OCI-LY3 (cell line): ENCODE measurements around the gene WDR93.

Source experiments
- H2AFZ ChIP-seq: fragments of 200-600, 300-600 bp; shearing (Covaris generic); 2 replicates; pipeline ENCODE4 v1.6.0; 2014; ENCODE audit warnings: antibody characterized with exemption, low read depth, low read length
- H3K27ac ChIP-seq: fragments of 200-600, 300-600 bp; sonication (generic); 2 replicates; pipeline ENCODE4 v1.5.1; 2014; ENCODE audit warnings: mild to moderate bottlenecking, low read length, moderate library complexity, mixed read lengths
- H3K27me3 ChIP-seq: fragments of 200-600, 300-600 bp; sonication (generic); 2 replicates; pipeline ENCODE4 v1.6.1; 2014; ENCODE audit warnings: low read depth, low read length, mixed read lengths
- H3K36me3 ChIP-seq: fragments of 200-600, 300-600 bp; sonication (generic); replicated peaks from 2 replicates; pipeline ENCODE3; 2014; ENCODE audit warnings: low read depth, low read length, mixed read lengths
- H3K4me1 ChIP-seq: fragments of 300-600, 200-600 bp; sonication (generic); 2 replicates; pipeline ENCODE4 v1.6.1; 2014; ENCODE audit warnings: low read length, mixed read lengths
- H3K4me2 ChIP-seq: fragments of 200-600, 300-600 bp; sonication (generic); 2 replicates; pipeline ENCODE4 v1.6.1; 2014; ENCODE audit warnings: low read length, mixed read lengths
- H3K4me3 ChIP-seq: fragments of 300-600, 200-600 bp; sonication (generic); 2 replicates; pipeline ENCODE4 v1.5.1; 2014; ENCODE audit warnings: antibody characterized with exemption, mild to moderate bottlenecking, low read length, moderate library complexity
- H3K79me2 ChIP-seq: fragments of 300-600, 200-600 bp; shearing (Covaris generic); 2 replicates; pipeline ENCODE4 v1.6.1; 2014; ENCODE audit warnings: mild to moderate bottlenecking, low read length, mixed read lengths
- H3K9ac ChIP-seq: fragments of 300-600, 200-600 bp; shearing (Covaris generic); 2 replicates; pipeline ENCODE4 v1.6.0; 2014; ENCODE audit warnings: mild to moderate bottlenecking, low read length, moderate library complexity
- H3K9me3 ChIP-seq: fragments of 200-600, 300-600 bp; shearing (Covaris generic); 2 replicates; pipeline ENCODE4 v1.6.1; 2014; ENCODE audit warnings: low read length, mixed read lengths; ENCODE audit not compliant: insufficient read depth
- H4K20me1 ChIP-seq: fragments of 200-600, 300-600 bp; sonication (generic); 2 replicates; pipeline ENCODE4 v1.6.1; 2016; ENCODE audit warnings: low read length, mixed read lengths; ENCODE audit not compliant: insufficient read depth
- EZH2phosphoT487 ChIP-seq: fragments of 200-600 bp; shearing (Covaris generic); IDR thresholded peaks from 2 replicates; pipeline ENCODE4 v1.6.1; 2018; ENCODE audit warnings: antibody characterized with exemption, mixed run types, low read depth
- TF ChIP-seq, protein P1 (sequence below): fragments of 200-600, 300-600 bp; sonication (generic); IDR thresholded peaks from 2 replicates; pipeline ENCODE4 v1.5.1; 2014; ENCODE audit warnings: antibody characterized with exemption, low read length, low read depth

Gene WDR93

GRCh38 chr15:89783861-89784685 lies 93.5 kb downstream of the WDR93 start:
- no peaks in the 10 kb centered on the region for H3K27me3 ChIP-seq
- H3K4me2 ChIP-seq, result peak overlapping the region; percentile 60
- H3K36me3 ChIP-seq, result peaks cover 10% of the 10 kb centered on the region

DNA sequence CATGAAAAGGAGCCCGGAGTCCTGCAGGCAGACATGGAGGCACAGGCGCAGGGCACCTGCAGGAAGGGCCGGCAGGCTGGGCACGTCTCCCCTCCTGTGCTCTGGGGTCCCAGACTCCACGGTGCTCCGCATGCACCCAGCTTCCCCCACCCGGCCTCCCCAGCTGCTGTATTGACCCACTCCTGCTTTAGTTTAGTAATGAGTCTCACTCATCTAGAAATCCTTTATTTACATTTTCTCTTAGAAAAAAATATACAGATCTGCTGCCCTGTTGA lies 94.0 kb downstream of the WDR93 start:
- peak overlapping the region; percentile 74 for H3K9ac ChIP-seq
- H3K4me1 ChIP-seq, result peaks cover 59% of the 10 kb centered on the region
- H3K36me3 ChIP-seq, result peaks cover 10% of the 10 kb centered on the region
- H4K20me1 ChIP-seq, result no peaks in the 10 kb centered on the region
- H3K4me3 ChIP-seq, result no peak overlapping the region
- H3K79me2 ChIP-seq, result no peaks in the 10 kb centered on the region
- no peaks in the 10 kb centered on the region for H3K27me3 ChIP-seq
- H3K27ac ChIP-seq, result peak overlapping the region; percentile 89
- H3K4me2 ChIP-seq, result peak overlapping the region; percentile 60
- TF ChIP-seq, protein P1, sequence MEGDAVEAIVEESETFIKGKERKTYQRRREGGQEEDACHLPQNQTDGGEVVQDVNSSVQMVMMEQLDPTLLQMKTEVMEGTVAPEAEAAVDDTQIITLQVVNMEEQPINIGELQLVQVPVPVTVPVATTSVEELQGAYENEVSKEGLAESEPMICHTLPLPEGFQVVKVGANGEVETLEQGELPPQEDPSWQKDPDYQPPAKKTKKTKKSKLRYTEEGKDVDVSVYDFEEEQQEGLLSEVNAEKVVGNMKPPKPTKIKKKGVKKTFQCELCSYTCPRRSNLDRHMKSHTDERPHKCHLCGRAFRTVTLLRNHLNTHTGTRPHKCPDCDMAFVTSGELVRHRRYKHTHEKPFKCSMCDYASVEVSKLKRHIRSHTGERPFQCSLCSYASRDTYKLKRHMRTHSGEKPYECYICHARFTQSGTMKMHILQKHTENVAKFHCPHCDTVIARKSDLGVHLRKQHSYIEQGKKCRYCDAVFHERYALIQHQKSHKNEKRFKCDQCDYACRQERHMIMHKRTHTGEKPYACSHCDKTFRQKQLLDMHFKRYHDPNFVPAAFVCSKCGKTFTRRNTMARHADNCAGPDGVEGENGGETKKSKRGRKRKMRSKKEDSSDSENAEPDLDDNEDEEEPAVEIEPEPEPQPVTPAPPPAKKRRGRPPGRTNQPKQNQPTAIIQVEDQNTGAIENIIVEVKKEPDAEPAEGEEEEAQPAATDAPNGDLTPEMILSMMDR, result no peak
- TF ChIP-seq EZH2phosphoT487, result no peak
- H3K9me3 ChIP-seq, result peaks cover 10% of the 10 kb centered on the region; the same call in 1 of the 2 replicates
- peak overlapping the region; percentile 62 for H2AFZ ChIP-seq

More at GRCh38 chr15:89783861-89784685, 93.5 kb downstream of the WDR93 start:
- Histone ChIP-seq H2AFZ (peak overlapping the region; percentile 62), H3K4me3 (no peak overlapping the region; the same call in 1 of the 2 replicates), H3K79me2 (no peaks in the 10 kb centered on the region), H3K9me3 (peaks cover 10% of the 10 kb centered on the region; the same call in 1 of the 2 replicates), H3K4me1 (peaks cover 64% of the 10 kb centered on the region), H3K9ac (peak overlapping the region; percentile 74), H3K27ac (peak overlapping the region; percentile 89), H4K20me1 (no peaks in the 10 kb centered on the region)
- TF ChIP-seq, protein P1, result peak; percentile 29; the same call in 1 of the 2 replicates
- TF ChIP-seq EZH2phosphoT487, result no peak

DNA sequence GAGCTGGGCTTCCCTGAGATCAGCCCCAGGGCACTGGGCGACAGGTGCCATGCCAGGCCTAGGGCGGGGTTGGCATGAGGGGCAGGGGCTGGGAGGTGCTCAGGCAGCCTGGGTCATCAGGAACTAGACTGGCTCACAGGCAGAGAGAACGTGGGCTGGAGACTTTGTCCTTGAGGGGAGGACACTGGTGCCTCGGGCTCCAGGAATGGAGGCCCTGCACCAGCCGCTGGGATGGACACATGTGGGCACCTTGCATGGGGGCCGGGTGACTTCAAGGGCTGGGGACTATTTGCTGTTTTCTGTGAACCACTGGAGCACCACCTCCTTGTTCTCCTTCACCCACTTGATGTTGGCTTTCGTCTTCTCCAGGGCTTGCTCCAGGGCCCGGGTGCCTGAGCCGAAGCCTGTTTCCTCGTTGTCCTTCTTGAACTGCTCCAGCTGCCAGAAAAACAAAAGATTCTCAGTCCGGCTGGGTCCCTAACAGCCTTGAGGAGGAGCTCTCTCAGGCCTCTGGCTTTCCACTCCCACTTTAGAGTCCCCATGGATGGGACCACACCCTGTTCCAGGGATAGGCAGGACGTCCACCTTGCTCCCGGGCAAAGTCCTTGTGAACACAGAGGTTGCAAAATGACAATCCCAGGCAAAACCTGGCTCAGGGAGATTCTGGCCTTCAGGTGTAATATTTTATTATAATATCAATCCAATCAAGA lies 94.6 kb downstream of the WDR93 start:
- Histone ChIP-seq H3K4me3 (no peak overlapping the region), H3K79me2 (no peaks in the 10 kb centered on the region), H2AFZ (0 out of 2 replicates have a peak overlapping the region, but pooled peaks have one; percentile 62), H3K4me1 (peaks cover 55% of the 10 kb centered on the region), H3K27me3 (no peaks in the 10 kb centered on the region), H4K20me1 (no peaks in the 10 kb centered on the region), H3K9ac (peak overlapping the region; percentile 74; the same call in 1 of the 2 replicates), H3K9me3 (peaks cover 10% of the 10 kb centered on the region; the same call in 1 of the 2 replicates), H3K27ac (peak overlapping the region; percentile 89; the same call in 1 of the 2 replicates), H3K36me3 (peaks cover 10% of the 10 kb centered on the region), H3K4me2 (0 out of 2 replicates have a peak overlapping the region, but pooled peaks have one; percentile 60)
- no peak for TF ChIP-seq EZH2phosphoT487
- TF ChIP-seq, protein P1, result no peak

GRCh38 chr15:89785774-89786140 lies 95.1 kb downstream of the WDR93 start:
- H3K4me2 ChIP-seq, result no peak overlapping the region
- H2AFZ ChIP-seq, result no peak overlapping the region
- peaks cover 10% of the 10 kb centered on the region; the same call in 1 of the 2 replicates for H3K9me3 ChIP-seq
- TF ChIP-seq, protein P1, result no peak
- no peak for TF ChIP-seq EZH2phosphoT487
- peaks cover 50% of the 10 kb centered on the region for H3K4me1 ChIP-seq
- H3K27ac ChIP-seq, result no peak overlapping the region
- H3K4me3 ChIP-seq, result no peak overlapping the region
- no peaks in the 10 kb centered on the region for H3K27me3 ChIP-seq
- no peaks in the 10 kb centered on the region for H3K79me2 ChIP-seq
- no peaks in the 10 kb centered on the region for H4K20me1 ChIP-seq
- H3K9ac ChIP-seq, result no peak overlapping the region
- H3K36me3 ChIP-seq, result peaks cover 10% of the 10 kb centered on the region
